Camera-type eye (tissue), 1 donor: ENCODE measurements around the gene SLC16A5. TPM values are rescaled to one million over a fixed set of nuclear protein-coding genes. Genes with fewer than 3 reads are reported as not detected.

ENCODE experiments used
- total RNA-seq: library from RNA; depleted of rRNA; stranded (reverse); fragments of >200 nt; gene quantifications from one replicate; pipeline ENCODE4 v1.2.3, GENCODE V29; 2014

The SLC16A5 gene
- total RNA-seq: 8.0 TPM

GRCh38 chr17:75087558-75088453, at the start of gene SLC16A5:
Gene SLC16A5, plus strand, starts transcription at chr17:75087954. Its CDS starts 5,683 bp downstream, at chr17:75093637.

GRCh38 chr17:75046407-75047289, 41.1 kb upstream of the SLC16A5 start, which contains the start of the genes ATP5PD and KCTD2:
Gene ATP5PD, minus strand, starts transcription at chr17:75046969. Its CDS starts 4,319 bp downstream, at chr17:75042650.
Gene KCTD2, plus strand, starts transcription at chr17:75047225. Its CDS starts 26 bp downstream, at chr17:75047251.

GRCh38 chr17:75109407-75110233, 21.9 kb downstream of the SLC16A5 start, which contains the start of gene ARMC7:
Gene ARMC7, plus strand, starts transcription at chr17:75109969. Its CDS starts 320 bp downstream, at chr17:75110289.

GRCh38 chr17:75131278-75132017, 43.7 kb downstream of the SLC16A5 start, which contains the start of gene NT5C:
Gene NT5C, minus strand, starts transcription at chr17:75131742. Its CDS starts 35 bp downstream, at chr17:75131707.

GRCh38 chr17:75154195-75155106, 66.7 kb downstream of the SLC16A5 start, which contains the start of gene JPT1:
Gene JPT1, minus strand, starts transcription at chr17:75154512. Its CDS starts 115 bp downstream, at chr17:75154397.

Other genes with a start within 250 kb of the SLC16A5 start
- gene GRIN2C, start 228.1 kb upstream of the SLC16A5 start, total RNA-seq: 7.1 TPM
- 4.1 TPM for gene FDXR, start 215.0 kb upstream of the SLC16A5 start, total RNA-seq
- gene FADS6, start 194.3 kb upstream of the SLC16A5 start, total RNA-seq: 0.27 TPM
- 0.66 TPM for gene USH1G, start 164.7 kb upstream of the SLC16A5 start, total RNA-seq
- gene OTOP2, start 163.7 kb upstream of the SLC16A5 start, total RNA-seq: not detected
- gene OTOP3, start 152.1 kb upstream of the SLC16A5 start, total RNA-seq: not detected
- 16.0 TPM for gene HID1, start 115.2 kb upstream of the SLC16A5 start, total RNA-seq
- gene CDR2L, start 100.3 kb upstream of the SLC16A5 start, total RNA-seq: 9.7 TPM
- gene MRPL58, start 75.3 kb upstream of the SLC16A5 start, total RNA-seq: 25.1 TPM
- 148 TPM for gene ATP5PD, start 41.0 kb upstream of the SLC16A5 start, total RNA-seq
- gene KCTD2, start 40.7 kb upstream of the SLC16A5 start, total RNA-seq: 24.2 TPM
- 4.1 TPM for gene ARMC7, start 22.0 kb downstream of the SLC16A5 start, total RNA-seq
- 59.9 TPM for gene NT5C, start 43.8 kb downstream of the SLC16A5 start, total RNA-seq
- 76.7 TPM for gene JPT1, start 66.6 kb downstream of the SLC16A5 start, total RNA-seq
- gene SUMO2, start 95.0 kb downstream of the SLC16A5 start, total RNA-seq: 88.2 TPM
- 43.7 TPM for gene NUP85, start 117.7 kb downstream of the SLC16A5 start, total RNA-seq
- 19.6 TPM for gene GGA3, start 173.7 kb downstream of the SLC16A5 start, total RNA-seq
- 38.5 TPM for gene MRPS7, start 173.9 kb downstream of the SLC16A5 start, total RNA-seq
- gene MIF4GD, start 183.3 kb downstream of the SLC16A5 start, total RNA-seq: 8.6 TPM
- 5.2 TPM for gene SLC25A19, start 201.5 kb downstream of the SLC16A5 start, total RNA-seq